WTC11 (cell line): Measurements from ENCODE around the gene EMC6. TPM values are rescaled to one million over a fixed set of nuclear protein-coding genes. Genes with fewer than 3 reads are reported as not detected.

Source experiments
- ATAC-seq: fragments of 200-7000 bp; cut with Tn5 transposase; 2 replicates; pipeline ENCODE4 v1.10.0; 2021; ENCODE audit warnings: mild to moderate bottlenecking, moderate library complexity
- CTCF ChIA-PET: fragments of 300-600 bp; sonication (Branson Sonifier 250); formaldehyde crosslinking; loops from one replicate; lab custom pipeline; 2021; ENCODE audit warnings: antibody characterized with exemption; lab: Charles Lee
- POLR2A ChIA-PET: fragments of 350-600 bp; sonication (Branson Sonifier 250); formaldehyde crosslinking; loops from one replicate; lab custom pipeline; 2021; ENCODE audit warnings: antibody characterized with exemption; lab: Charles Lee
- DNase-seq: peaks from one replicate; pipeline ENCODE4 v3.0.0; 2021; ENCODE audit warnings: low spot score
- H3K27ac Mint-ChIP-seq: 2 replicates; pipeline ENCODE4 v1.8.0; 2021; ENCODE audit warnings: mixed read lengths
- H3K27me3 Mint-ChIP-seq: 2 replicates; pipeline ENCODE4 v1.8.0; 2021; ENCODE audit warnings: low read depth, mild to moderate bottlenecking, moderate library complexity, mixed read lengths
- H3K36me3 Mint-ChIP-seq: 2 replicates; pipeline ENCODE4 v1.8.0; 2021; ENCODE audit warnings: mixed read lengths
- H3K4me1 Mint-ChIP-seq: 2 replicates; pipeline ENCODE4 v1.8.0; 2022; ENCODE audit warnings: mixed read lengths
- H3K4me3 Mint-ChIP-seq: 2 replicates; pipeline ENCODE4 v1.8.0; 2021; ENCODE audit warnings: mild to moderate bottlenecking, moderate library complexity, mixed read lengths
- H3K9me3 Mint-ChIP-seq: 2 replicates; pipeline ENCODE4 v1.8.0; 2021; ENCODE audit warnings: mixed read lengths
- CREB1 ChIP-seq: sonication (generic); formaldehyde crosslinking; IDR thresholded peaks from 2 replicates; pipeline ENCODE4 v1.8.0; 2023; ENCODE audit warnings: mild to moderate bottlenecking, missing genetic modification reagents
- ELF4 ChIP-seq: sonication (generic); formaldehyde crosslinking; IDR thresholded peaks from 2 replicates; pipeline ENCODE4 v1.8.1; 2022; ENCODE audit warnings: low read depth, mild to moderate bottlenecking, moderate library complexity, missing genetic modification reagents
- FOXP1 ChIP-seq: sonication (generic); formaldehyde crosslinking; IDR thresholded peaks from 2 replicates; pipeline ENCODE4 v1.8.0; 2022; ENCODE audit warnings: missing genetic modification reagents, mild to moderate bottlenecking, moderate library complexity, borderline replicate concordance
- NFYB ChIP-seq: sonication (generic); formaldehyde crosslinking; conservative IDR thresholded peaks from 2 replicates; pipeline ENCODE4 v1.8.0; 2022; ENCODE audit warnings: low read depth, missing genetic modification reagents
- PRRX2 ChIP-seq: fragments of 250-450 bp; sonication (Bioruptor Pico); IDR thresholded peaks from 2 replicates; pipeline ENCODE4 v1.8.0; 2021; ENCODE audit warnings: mild to moderate bottlenecking
- SMAD4 ChIP-seq: sonication (generic); formaldehyde crosslinking; IDR thresholded peaks from 2 replicates; pipeline ENCODE4 v1.8.0; 2022; ENCODE audit warnings: mild to moderate bottlenecking, missing genetic modification reagents
- SOX15 ChIP-seq: fragments of 250-450 bp; sonication (Bioruptor Pico); IDR thresholded peaks from 2 replicates; pipeline ENCODE4 v1.9.0; 2021; ENCODE audit warnings: mild to moderate bottlenecking
- TEAD4 ChIP-seq: sonication (generic); formaldehyde crosslinking; IDR thresholded peaks from 2 replicates; pipeline ENCODE4 v1.8.0; 2022; ENCODE audit warnings: mild to moderate bottlenecking, missing genetic modification reagents
- ZNF121 ChIP-seq: sonication (generic); formaldehyde crosslinking; IDR thresholded peaks from 2 replicates; pipeline ENCODE4 v1.8.0; 2023; ENCODE audit warnings: missing genetic modification reagents
- total RNA-seq: library from RNA; stranded (reverse); gene quantifications from 3 replicates; pipeline ENCODE4 v1.2.3, GENCODE V29; 2021
- TF ChIP-seq, protein P1 (sequence below): fragments of 200-600 bp; IDR thresholded peaks from 2 replicates; pipeline ENCODE4 v1.8.0; 2022; ENCODE audit warnings: antibody characterized with exemption
- TF ChIP-seq, protein P2 (sequence below): sonication (generic); formaldehyde crosslinking; IDR thresholded peaks from 2 replicates; pipeline ENCODE4 v1.8.1; 2023; ENCODE audit warnings: mild to moderate bottlenecking, missing genetic modification reagents, moderate library complexity
- TF ChIP-seq, protein P3 (sequence below): sonication (generic); formaldehyde crosslinking; IDR thresholded peaks from 2 replicates; pipeline ENCODE4 v1.8.1; 2023; ENCODE audit warnings: mild to moderate bottlenecking, missing genetic modification reagents, borderline replicate concordance
- TF ChIP-seq, protein P4 (sequence below): sonication (generic); formaldehyde crosslinking; IDR thresholded peaks from 2 replicates; pipeline ENCODE4 v1.8.0; 2022; ENCODE audit warnings: mild to moderate bottlenecking, missing genetic modification reagents
- TF ChIP-seq, protein P5 (sequence below): fragments of 250-450 bp; sonication (Bioruptor Pico); IDR thresholded peaks from 2 replicates; pipeline ENCODE4 v2.1.2; 2022; ENCODE audit warnings: mild to moderate bottlenecking, moderate library complexity
- TF ChIP-seq, protein P6 (sequence below): sonication (generic); formaldehyde crosslinking; conservative IDR thresholded peaks from 2 replicates; pipeline ENCODE4 v1.8.1; 2023; ENCODE audit warnings: mild to moderate bottlenecking, low read depth, missing genetic modification reagents, moderate library complexity
- TF ChIP-seq, protein P7 (sequence below): fragments of 250-450 bp; sonication (Bioruptor Pico); IDR thresholded peaks from 2 replicates; pipeline ENCODE4 v1.9.0; 2021; ENCODE audit warnings: mild to moderate bottlenecking
- TF ChIP-seq, protein P8 (sequence below): sonication (generic); formaldehyde crosslinking; IDR thresholded peaks from 2 replicates; pipeline ENCODE4 v1.8.1; 2022; ENCODE audit warnings: missing genetic modification reagents, borderline replicate concordance

Gene EMC6
- total RNA-seq, 1 experiment from 2014 or later = 86.0 TPM

DNA sequence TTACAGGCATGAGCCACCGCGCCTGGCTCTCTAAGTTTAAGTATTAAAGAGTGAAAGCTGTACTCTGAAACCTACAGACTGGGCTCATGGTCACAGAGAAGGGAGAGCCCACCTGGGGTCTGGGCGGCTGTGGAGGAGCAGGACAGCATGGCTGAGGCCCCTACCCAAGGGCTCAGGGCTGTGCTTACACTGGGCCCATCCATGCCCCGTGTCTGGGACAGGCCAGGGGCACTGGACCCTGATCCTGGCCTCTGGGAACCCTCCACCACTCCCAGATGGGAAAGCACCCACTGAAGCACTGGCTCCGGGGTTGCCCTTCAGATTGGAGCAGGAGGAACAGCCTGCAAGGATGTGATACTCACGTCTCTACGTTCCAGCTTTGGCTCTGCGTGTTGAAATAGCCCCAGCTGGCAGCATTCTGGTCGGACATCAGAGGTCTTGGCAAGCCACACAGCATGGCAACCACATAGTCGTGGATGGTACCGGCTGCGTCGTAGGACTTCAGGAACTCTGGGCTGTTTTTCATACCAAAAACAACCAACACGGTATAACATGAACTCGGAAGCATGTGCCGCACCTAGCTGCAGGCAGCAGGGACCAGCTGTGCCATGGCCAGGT, 45.5 kb upstream of the EMC6 start:
- ATAC-seq = no peak
- no peaks in the 10 kb centered on the region for H3K27me3 Mint-ChIP-seq
- no peak for DNase-seq
- no peak overlapping the region for H3K4me3 Mint-ChIP-seq
- CTCF ChIA-PET = interaction anchor here (1.1 kb wide), 1 partner anchor 21 kb away, joined by 3 read pairs; no protein-coding TSS in a partner anchor
- H3K4me1 Mint-ChIP-seq = no peaks in the 10 kb centered on the region
- no peak overlapping the region for H3K27ac Mint-ChIP-seq
- TF ChIP-seq, protein P1, sequence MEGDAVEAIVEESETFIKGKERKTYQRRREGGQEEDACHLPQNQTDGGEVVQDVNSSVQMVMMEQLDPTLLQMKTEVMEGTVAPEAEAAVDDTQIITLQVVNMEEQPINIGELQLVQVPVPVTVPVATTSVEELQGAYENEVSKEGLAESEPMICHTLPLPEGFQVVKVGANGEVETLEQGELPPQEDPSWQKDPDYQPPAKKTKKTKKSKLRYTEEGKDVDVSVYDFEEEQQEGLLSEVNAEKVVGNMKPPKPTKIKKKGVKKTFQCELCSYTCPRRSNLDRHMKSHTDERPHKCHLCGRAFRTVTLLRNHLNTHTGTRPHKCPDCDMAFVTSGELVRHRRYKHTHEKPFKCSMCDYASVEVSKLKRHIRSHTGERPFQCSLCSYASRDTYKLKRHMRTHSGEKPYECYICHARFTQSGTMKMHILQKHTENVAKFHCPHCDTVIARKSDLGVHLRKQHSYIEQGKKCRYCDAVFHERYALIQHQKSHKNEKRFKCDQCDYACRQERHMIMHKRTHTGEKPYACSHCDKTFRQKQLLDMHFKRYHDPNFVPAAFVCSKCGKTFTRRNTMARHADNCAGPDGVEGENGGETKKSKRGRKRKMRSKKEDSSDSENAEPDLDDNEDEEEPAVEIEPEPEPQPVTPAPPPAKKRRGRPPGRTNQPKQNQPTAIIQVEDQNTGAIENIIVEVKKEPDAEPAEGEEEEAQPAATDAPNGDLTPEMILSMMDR = no peak
- TF ChIP-seq, protein P2, sequence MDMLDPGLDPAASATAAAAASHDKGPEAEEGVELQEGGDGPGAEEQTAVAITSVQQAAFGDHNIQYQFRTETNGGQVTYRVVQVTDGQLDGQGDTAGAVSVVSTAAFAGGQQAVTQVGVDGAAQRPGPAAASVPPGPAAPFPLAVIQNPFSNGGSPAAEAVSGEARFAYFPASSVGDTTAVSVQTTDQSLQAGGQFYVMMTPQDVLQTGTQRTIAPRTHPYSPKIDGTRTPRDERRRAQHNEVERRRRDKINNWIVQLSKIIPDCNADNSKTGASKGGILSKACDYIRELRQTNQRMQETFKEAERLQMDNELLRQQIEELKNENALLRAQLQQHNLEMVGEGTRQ = no peak
- TF ChIP-seq, protein P3, sequence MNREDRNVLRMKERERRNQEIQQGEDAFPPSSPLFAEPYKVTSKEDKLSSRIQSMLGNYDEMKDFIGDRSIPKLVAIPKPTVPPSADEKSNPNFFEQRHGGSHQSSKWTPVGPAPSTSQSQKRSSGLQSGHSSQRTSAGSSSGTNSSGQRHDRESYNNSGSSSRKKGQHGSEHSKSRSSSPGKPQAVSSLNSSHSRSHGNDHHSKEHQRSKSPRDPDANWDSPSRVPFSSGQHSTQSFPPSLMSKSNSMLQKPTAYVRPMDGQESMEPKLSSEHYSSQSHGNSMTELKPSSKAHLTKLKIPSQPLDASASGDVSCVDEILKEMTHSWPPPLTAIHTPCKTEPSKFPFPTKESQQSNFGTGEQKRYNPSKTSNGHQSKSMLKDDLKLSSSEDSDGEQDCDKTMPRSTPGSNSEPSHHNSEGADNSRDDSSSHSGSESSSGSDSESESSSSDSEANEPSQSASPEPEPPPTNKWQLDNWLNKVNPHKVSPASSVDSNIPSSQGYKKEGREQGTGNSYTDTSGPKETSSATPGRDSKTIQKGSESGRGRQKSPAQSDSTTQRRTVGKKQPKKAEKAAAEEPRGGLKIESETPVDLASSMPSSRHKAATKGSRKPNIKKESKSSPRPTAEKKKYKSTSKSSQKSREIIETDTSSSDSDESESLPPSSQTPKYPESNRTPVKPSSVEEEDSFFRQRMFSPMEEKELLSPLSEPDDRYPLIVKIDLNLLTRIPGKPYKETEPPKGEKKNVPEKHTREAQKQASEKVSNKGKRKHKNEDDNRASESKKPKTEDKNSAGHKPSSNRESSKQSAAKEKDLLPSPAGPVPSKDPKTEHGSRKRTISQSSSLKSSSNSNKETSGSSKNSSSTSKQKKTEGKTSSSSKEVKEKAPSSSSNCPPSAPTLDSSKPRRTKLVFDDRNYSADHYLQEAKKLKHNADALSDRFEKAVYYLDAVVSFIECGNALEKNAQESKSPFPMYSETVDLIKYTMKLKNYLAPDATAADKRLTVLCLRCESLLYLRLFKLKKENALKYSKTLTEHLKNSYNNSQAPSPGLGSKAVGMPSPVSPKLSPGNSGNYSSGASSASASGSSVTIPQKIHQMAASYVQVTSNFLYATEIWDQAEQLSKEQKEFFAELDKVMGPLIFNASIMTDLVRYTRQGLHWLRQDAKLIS (CRISPR knock-in tag) = no peak
- TF ChIP-seq, protein P4, sequence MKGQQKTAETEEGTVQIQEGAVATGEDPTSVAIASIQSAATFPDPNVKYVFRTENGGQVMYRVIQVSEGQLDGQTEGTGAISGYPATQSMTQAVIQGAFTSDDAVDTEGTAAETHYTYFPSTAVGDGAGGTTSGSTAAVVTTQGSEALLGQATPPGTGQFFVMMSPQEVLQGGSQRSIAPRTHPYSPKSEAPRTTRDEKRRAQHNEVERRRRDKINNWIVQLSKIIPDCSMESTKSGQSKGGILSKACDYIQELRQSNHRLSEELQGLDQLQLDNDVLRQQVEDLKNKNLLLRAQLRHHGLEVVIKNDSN (CRISPR knock-in tag) = no peak
- TF ChIP-seq, protein P5, sequence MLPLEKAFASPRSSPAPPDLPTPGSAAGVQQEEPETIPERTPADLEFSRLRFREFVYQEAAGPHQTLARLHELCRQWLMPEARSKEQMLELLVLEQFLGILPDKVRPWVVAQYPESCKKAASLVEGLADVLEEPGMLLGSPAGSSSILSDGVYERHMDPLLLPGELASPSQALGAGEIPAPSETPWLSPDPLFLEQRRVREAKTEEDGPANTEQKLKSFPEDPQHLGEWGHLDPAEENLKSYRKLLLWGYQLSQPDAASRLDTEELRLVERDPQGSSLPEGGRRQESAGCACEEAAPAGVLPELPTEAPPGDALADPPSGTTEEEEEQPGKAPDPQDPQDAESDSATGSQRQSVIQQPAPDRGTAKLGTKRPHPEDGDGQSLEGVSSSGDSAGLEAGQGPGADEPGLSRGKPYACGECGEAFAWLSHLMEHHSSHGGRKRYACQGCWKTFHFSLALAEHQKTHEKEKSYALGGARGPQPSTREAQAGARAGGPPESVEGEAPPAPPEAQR (CRISPR knock-in tag) = no peak
- TF ChIP-seq CREB1 (CRISPR knock-in tag) = no peak
- TF ChIP-seq TEAD4 (CRISPR knock-in tag) = no peak
- TF ChIP-seq FOXP1 (CRISPR knock-in tag) = no peak
- no peak for TF ChIP-seq ELF4 (CRISPR knock-in tag)
- no peak for TF ChIP-seq ZNF121 (CRISPR knock-in tag)
- TF ChIP-seq SOX15 = no peak
- TF ChIP-seq, protein P6, sequence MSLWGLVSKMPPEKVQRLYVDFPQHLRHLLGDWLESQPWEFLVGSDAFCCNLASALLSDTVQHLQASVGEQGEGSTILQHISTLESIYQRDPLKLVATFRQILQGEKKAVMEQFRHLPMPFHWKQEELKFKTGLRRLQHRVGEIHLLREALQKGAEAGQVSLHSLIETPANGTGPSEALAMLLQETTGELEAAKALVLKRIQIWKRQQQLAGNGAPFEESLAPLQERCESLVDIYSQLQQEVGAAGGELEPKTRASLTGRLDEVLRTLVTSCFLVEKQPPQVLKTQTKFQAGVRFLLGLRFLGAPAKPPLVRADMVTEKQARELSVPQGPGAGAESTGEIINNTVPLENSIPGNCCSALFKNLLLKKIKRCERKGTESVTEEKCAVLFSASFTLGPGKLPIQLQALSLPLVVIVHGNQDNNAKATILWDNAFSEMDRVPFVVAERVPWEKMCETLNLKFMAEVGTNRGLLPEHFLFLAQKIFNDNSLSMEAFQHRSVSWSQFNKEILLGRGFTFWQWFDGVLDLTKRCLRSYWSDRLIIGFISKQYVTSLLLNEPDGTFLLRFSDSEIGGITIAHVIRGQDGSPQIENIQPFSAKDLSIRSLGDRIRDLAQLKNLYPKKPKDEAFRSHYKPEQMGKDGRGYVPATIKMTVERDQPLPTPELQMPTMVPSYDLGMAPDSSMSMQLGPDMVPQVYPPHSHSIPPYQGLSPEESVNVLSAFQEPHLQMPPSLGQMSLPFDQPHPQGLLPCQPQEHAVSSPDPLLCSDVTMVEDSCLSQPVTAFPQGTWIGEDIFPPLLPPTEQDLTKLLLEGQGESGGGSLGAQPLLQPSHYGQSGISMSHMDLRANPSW (CRISPR knock-in tag) = no peak
- TF ChIP-seq SMAD4 = no peak
- no peak for TF ChIP-seq PRRX2 (CRISPR knock-in tag)
- TF ChIP-seq, protein P7, sequence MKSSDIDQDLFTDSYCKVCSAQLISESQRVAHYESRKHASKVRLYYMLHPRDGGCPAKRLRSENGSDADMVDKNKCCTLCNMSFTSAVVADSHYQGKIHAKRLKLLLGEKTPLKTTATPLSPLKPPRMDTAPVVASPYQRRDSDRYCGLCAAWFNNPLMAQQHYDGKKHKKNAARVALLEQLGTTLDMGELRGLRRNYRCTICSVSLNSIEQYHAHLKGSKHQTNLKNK (CRISPR knock-in tag) = no peak
- TF ChIP-seq, protein P8, sequence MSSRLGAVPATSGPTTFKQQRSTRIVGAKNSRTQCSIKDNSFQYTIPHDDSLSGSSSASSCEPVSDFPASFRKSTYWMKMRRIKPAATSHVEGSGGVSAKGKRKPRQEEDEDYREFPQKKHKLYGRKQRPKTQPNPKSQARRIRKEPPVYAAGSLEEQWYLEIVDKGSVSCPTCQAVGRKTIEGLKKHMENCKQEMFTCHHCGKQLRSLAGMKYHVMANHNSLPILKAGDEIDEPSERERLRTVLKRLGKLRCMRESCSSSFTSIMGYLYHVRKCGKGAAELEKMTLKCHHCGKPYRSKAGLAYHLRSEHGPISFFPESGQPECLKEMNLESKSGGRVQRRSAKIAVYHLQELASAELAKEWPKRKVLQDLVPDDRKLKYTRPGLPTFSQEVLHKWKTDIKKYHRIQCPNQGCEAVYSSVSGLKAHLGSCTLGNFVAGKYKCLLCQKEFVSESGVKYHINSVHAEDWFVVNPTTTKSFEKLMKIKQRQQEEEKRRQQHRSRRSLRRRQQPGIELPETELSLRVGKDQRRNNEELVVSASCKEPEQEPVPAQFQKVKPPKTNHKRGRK (CRISPR knock-in tag) = no peak
- TF ChIP-seq NFYB = no peak
- H3K9me3 Mint-ChIP-seq = no peaks in the 10 kb centered on the region
- POLR2A ChIA-PET = interaction anchor here (0.5 kb wide), 1 partner anchor 163 kb away, joined by 7 read pairs; no protein-coding TSS in a partner anchor
- peaks cover 65% of the 10 kb centered on the region for H3K36me3 Mint-ChIP-seq
